DND-41 (cell line): ENCODE measurements around the gene ARNT2.

ENCODE experiments used
- EZH2 ChIP-seq: IDR thresholded peaks from 3 replicates; pipeline ENCODE4 v1.6.1; 2012; ENCODE audit warnings: borderline replicate concordance, low read depth, mild to moderate bottlenecking, moderate library complexity, low read length, inconsistent platforms; ENCODE audit not compliant: severe bottlenecking
- TF ChIP-seq, protein P1 (sequence below): IDR thresholded peaks from 2 replicates; pipeline ENCODE4 v1.5.1; 2012; ENCODE audit warnings: borderline replicate concordance, low read length, moderate library complexity, mild to moderate bottlenecking; ENCODE audit not compliant: poor library complexity, severe bottlenecking; ENCODE audit errors: extremely low read depth

DNA sequence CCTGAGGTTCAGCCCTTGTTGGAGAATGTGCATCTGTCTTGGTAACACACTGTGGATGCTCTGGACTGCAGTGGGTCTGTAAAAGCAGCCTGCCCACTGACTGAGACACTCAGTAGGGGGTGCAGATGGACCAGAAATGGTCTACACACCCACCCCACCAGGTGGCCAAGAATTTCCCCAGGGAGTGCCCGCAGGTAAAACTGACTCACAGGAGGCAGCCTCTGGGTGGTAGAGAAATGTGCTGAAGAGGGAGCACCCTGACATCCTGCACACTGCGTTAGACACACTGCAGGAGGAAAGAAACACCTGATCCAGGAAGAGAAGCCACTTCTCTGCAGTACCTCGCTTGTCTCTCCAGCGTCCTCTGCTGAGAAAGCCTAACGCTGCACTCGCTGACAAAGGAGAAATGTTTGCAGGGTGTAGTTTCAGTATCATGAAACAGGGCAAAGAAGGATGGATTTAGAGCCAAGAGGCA, 181.4 kb downstream of the ARNT2 start:
- TF ChIP-seq, protein P1, sequence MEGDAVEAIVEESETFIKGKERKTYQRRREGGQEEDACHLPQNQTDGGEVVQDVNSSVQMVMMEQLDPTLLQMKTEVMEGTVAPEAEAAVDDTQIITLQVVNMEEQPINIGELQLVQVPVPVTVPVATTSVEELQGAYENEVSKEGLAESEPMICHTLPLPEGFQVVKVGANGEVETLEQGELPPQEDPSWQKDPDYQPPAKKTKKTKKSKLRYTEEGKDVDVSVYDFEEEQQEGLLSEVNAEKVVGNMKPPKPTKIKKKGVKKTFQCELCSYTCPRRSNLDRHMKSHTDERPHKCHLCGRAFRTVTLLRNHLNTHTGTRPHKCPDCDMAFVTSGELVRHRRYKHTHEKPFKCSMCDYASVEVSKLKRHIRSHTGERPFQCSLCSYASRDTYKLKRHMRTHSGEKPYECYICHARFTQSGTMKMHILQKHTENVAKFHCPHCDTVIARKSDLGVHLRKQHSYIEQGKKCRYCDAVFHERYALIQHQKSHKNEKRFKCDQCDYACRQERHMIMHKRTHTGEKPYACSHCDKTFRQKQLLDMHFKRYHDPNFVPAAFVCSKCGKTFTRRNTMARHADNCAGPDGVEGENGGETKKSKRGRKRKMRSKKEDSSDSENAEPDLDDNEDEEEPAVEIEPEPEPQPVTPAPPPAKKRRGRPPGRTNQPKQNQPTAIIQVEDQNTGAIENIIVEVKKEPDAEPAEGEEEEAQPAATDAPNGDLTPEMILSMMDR: no peak
- TF ChIP-seq EZH2: no peak
